A549 (cell line): Measurements from ENCODE around the gene ITGB1.

Experiments
- CHD2 ChIP-seq: fragments of 150-350 bp; IDR thresholded peaks from 2 replicates; pipeline ENCODE4 v1.6.1; 2014; ENCODE audit warnings: low read length; ENCODE audit not compliant: partially characterized antibody
- HOXB5 ChIP-seq: fragments of 250-450 bp; sonication (Bioruptor Pico); IDR thresholded peaks from 2 replicates; pipeline ENCODE4 v1.5.0; 2020; ENCODE audit warnings: mild to moderate bottlenecking, moderate library complexity
- JUN ChIP-seq, 2 experiments: fragments of >200 bp; sonication (Bioruptor Twin); formaldehyde crosslinking; IDR thresholded peaks; 2 replicates in 1 of 2; 3 replicates in 1 of 2; pipeline ENCODE4 v1.6.1; 2016 to 2017
- MAFK ChIP-seq: fragments of 450-650 bp; IDR thresholded peaks from 2 replicates; pipeline ENCODE4 v1.6.1; 2014; ENCODE audit not compliant: partially characterized antibody
- MAX ChIP-seq: IDR thresholded peaks from 2 replicates; pipeline ENCODE4 v1.6.1; 2012
- MYC ChIP-seq: IDR thresholded peaks from 2 replicates; pipeline ENCODE4 v1.6.1; 2012; ENCODE audit warnings: mild to moderate bottlenecking, inconsistent platforms, low read length, improper control_type of control experiment, borderline replicate concordance
- NFE2L2 ChIP-seq: fragments of 150-350 bp; conservative IDR thresholded peaks from 2 replicates; pipeline ENCODE4 v1.6.1; 2014; ENCODE audit warnings: low read length
- POLR2A ChIP-seq: IDR thresholded peaks from 2 replicates; pipeline ENCODE4 v1.6.1; 2012; ENCODE audit warnings: mild to moderate bottlenecking, low read length
- RFX5 ChIP-seq: fragments of 450-650 bp; IDR thresholded peaks from 2 replicates; pipeline ENCODE4 v1.7.1; 2014; ENCODE audit warnings: antibody characterized with exemption, mild to moderate bottlenecking, moderate library complexity
- USF2 ChIP-seq: fragments of 450-650 bp; IDR thresholded peaks from 2 replicates; pipeline ENCODE4 v1.6.1; 2014; ENCODE audit warnings: antibody characterized with exemption
- ZFP36 ChIP-seq: fragments of 450-650 bp; IDR thresholded peaks from 2 replicates; pipeline ENCODE4 v1.6.1; 2014; ENCODE audit warnings: borderline replicate concordance; ENCODE audit not compliant: partially characterized antibody
- TF ChIP-seq, protein P1 (sequence below): fragments of >200 bp; sonication (Bioruptor Twin); formaldehyde crosslinking; IDR thresholded peaks from 3 replicates; pipeline ENCODE4 v1.5.1; 2016
- TF ChIP-seq, protein P2 (sequence below): IDR thresholded peaks from 2 replicates; pipeline ENCODE4 v1.6.1; 2012
- TF ChIP-seq, protein P3 (sequence below): fragments of 150-350 bp; IDR thresholded peaks from 2 replicates; pipeline ENCODE4 v1.6.1; 2014; ENCODE audit warnings: low read depth, mild to moderate bottlenecking, low read length

GRCh38 chr10:32962521-32962920, 4.5 kb upstream of the ITGB1 start:
- no peak for TF ChIP-seq MAFK
- no peak for TF ChIP-seq MAX
- TF ChIP-seq, protein P1, sequence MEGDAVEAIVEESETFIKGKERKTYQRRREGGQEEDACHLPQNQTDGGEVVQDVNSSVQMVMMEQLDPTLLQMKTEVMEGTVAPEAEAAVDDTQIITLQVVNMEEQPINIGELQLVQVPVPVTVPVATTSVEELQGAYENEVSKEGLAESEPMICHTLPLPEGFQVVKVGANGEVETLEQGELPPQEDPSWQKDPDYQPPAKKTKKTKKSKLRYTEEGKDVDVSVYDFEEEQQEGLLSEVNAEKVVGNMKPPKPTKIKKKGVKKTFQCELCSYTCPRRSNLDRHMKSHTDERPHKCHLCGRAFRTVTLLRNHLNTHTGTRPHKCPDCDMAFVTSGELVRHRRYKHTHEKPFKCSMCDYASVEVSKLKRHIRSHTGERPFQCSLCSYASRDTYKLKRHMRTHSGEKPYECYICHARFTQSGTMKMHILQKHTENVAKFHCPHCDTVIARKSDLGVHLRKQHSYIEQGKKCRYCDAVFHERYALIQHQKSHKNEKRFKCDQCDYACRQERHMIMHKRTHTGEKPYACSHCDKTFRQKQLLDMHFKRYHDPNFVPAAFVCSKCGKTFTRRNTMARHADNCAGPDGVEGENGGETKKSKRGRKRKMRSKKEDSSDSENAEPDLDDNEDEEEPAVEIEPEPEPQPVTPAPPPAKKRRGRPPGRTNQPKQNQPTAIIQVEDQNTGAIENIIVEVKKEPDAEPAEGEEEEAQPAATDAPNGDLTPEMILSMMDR: no peak
- TF ChIP-seq ZFP36: no peak
- TF ChIP-seq, protein P2, sequence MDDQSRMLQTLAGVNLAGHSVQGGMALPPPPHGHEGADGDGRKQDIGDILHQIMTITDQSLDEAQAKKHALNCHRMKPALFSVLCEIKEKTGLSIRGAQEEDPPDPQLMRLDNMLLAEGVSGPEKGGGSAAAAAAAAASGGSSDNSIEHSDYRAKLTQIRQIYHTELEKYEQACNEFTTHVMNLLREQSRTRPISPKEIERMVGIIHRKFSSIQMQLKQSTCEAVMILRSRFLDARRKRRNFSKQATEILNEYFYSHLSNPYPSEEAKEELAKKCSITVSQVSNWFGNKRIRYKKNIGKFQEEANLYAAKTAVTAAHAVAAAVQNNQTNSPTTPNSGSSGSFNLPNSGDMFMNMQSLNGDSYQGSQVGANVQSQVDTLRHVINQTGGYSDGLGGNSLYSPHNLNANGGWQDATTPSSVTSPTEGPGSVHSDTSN: no peak
- no peak for TF ChIP-seq USF2
- TF ChIP-seq JUN (IDR thresholded peaks at IDR 0.05): no peak
- no peak for TF ChIP-seq RFX5
- no peak for TF ChIP-seq CHD2
- TF ChIP-seq MYC: no peak
- TF ChIP-seq NFE2L2: no peak
- no peak for TF ChIP-seq POLR2A
- TF ChIP-seq HOXB5 (CRISPR knock-in tag): no peak
- TF ChIP-seq, protein P3, sequence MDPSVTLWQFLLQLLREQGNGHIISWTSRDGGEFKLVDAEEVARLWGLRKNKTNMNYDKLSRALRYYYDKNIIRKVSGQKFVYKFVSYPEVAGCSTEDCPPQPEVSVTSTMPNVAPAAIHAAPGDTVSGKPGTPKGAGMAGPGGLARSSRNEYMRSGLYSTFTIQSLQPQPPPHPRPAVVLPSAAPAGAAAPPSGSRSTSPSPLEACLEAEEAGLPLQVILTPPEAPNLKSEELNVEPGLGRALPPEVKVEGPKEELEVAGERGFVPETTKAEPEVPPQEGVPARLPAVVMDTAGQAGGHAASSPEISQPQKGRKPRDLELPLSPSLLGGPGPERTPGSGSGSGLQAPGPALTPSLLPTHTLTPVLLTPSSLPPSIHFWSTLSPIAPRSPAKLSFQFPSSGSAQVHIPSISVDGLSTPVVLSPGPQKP: no peak
